ENCODE data around the gene EHBP1.

Gene EHBP1

GRCh38 chr2:62672601-62673000 is 32.9 kb upstream of the EHBP1 start:
- peak; percentile 11 to 69 for DNase-seq (ENCODE audit: low read depth in 1 of 2, low spot score in 1 of 2)
- no peak for TF ChIP-seq JUND (IDR thresholded peaks at IDR 0.05; ENCODE audit: low read depth)
- in situ Hi-C loops (cut with HindIII; ENCODE audit: low pct_unique_long_range_greater_than_20kb, low sequenced_read_pairs) = no loop called here

GRCh38 chr2:62675062-62675461 is 30.5 kb upstream of the EHBP1 start:
- no peak for DNase-seq (ENCODE audit: low read depth in 1 of 2, low spot score in 1 of 2)
- in situ Hi-C loops (cut with HindIII; ENCODE audit: low pct_unique_long_range_greater_than_20kb, low sequenced_read_pairs) = no loop called here
- TF ChIP-seq JUND (IDR thresholded peaks at IDR 0.05; ENCODE audit: low read depth) = no peak

- DNase-seq (ENCODE audit: low read depth in 1 of 2, low spot score in 1 of 2) = no peak
- TF ChIP-seq JUND (IDR thresholded peaks at IDR 0.05; ENCODE audit: low read depth) = no peak
- in situ Hi-C loops (cut with HindIII; ENCODE audit: low pct_unique_long_range_greater_than_20kb, low sequenced_read_pairs) = no loop called here
Measured at GRCh38 chr2:62685256-62685655, 20.3 kb upstream of the EHBP1 start.

GRCh38 chr2:62686012-62686685 is 19.4 kb upstream of the EHBP1 start:
- no peak for TF ChIP-seq JUND (IDR thresholded peaks at IDR 0.05; ENCODE audit: low read depth)
- in situ Hi-C loops (cut with HindIII; ENCODE audit: low pct_unique_long_range_greater_than_20kb, low sequenced_read_pairs) = no loop called here
- DNase-seq (ENCODE audit: low read depth in 1 of 2, low spot score in 1 of 2) = no peak

- no peak for TF ChIP-seq JUND (IDR thresholded peaks at IDR 0.05; ENCODE audit: low read depth)
- no peak for DNase-seq (ENCODE audit: low read depth in 1 of 2, low spot score in 1 of 2)
- in situ Hi-C loops (cut with HindIII; ENCODE audit: low pct_unique_long_range_greater_than_20kb, low sequenced_read_pairs) = no loop called here
Measured at GRCh38 chr2:62687636-62688035, 17.9 kb upstream of the EHBP1 start.

- DNase-seq (ENCODE audit: low read depth in 1 of 2, low spot score in 1 of 2) = no peak
- in situ Hi-C loops (cut with HindIII; ENCODE audit: low pct_unique_long_range_greater_than_20kb, low sequenced_read_pairs) = no loop called here
- no peak for TF ChIP-seq JUND (IDR thresholded peaks at IDR 0.05; ENCODE audit: low read depth)
Measured at GRCh38 chr2:62688771-62689170, 16.7 kb upstream of the EHBP1 start.

- in situ Hi-C loops (cut with HindIII; ENCODE audit: low pct_unique_long_range_greater_than_20kb, low sequenced_read_pairs) = no loop called here
Measured at GRCh38 chr2:62691186-62691585, 14.3 kb upstream of the EHBP1 start.

GRCh38 chr2:62692225-62692624 is 13.3 kb upstream of the EHBP1 start:
- no peak for DNase-seq (ENCODE audit: low read depth in 1 of 2, low spot score in 1 of 2)
- in situ Hi-C loops (cut with HindIII; ENCODE audit: low pct_unique_long_range_greater_than_20kb, low sequenced_read_pairs) = no loop called here
- no peak for TF ChIP-seq JUND (IDR thresholded peaks at IDR 0.05; ENCODE audit: low read depth)

More at GRCh38 chr2:62691186-62691585, 14.3 kb upstream of the EHBP1 start:
- TF ChIP-seq JUND (IDR thresholded peaks at IDR 0.05; ENCODE audit: low read depth) = no peak
- DNase-seq (ENCODE audit: low read depth in 1 of 2, low spot score in 1 of 2) = no peak

- no peak for DNase-seq (ENCODE audit: low read depth in 1 of 2, low spot score in 1 of 2)
- no peak for TF ChIP-seq JUND (IDR thresholded peaks at IDR 0.05; ENCODE audit: low read depth)
- in situ Hi-C loops (cut with HindIII; ENCODE audit: low pct_unique_long_range_greater_than_20kb, low sequenced_read_pairs) = no loop called here
Measured at GRCh38 chr2:62698653-62699052, 6.9 kb upstream of the EHBP1 start.

- in situ Hi-C loops (cut with HindIII; ENCODE audit: low pct_unique_long_range_greater_than_20kb, low sequenced_read_pairs) = no loop called here
- DNase-seq (ENCODE audit: low read depth in 1 of 2, low spot score in 1 of 2) = no peak
- TF ChIP-seq JUND (IDR thresholded peaks at IDR 0.05; ENCODE audit: low read depth) = no peak
Measured at GRCh38 chr2:62704654-62705006, 883 bp upstream of the EHBP1 start.

- no peak for TF ChIP-seq JUND (IDR thresholded peaks at IDR 0.05; ENCODE audit: low read depth)
- DNase-seq (ENCODE audit: low read depth in 1 of 2, low spot score in 1 of 2) = peak in 1 of 2 experiments; percentile 47
- in situ Hi-C loops (cut with HindIII; ENCODE audit: low pct_unique_long_range_greater_than_20kb, low sequenced_read_pairs) = no loop called here
Measured at GRCh38 chr2:62705859-62706720, 577 bp downstream of the EHBP1 start.

GRCh38 chr2:62706721-62707521 is 1.4 kb downstream of the EHBP1 start:
- DNase-seq (ENCODE audit: low read depth in 1 of 2, low spot score in 1 of 2) = no peak
- no peak for TF ChIP-seq JUND (IDR thresholded peaks at IDR 0.05; ENCODE audit: low read depth)
- in situ Hi-C loops (cut with HindIII; ENCODE audit: low pct_unique_long_range_greater_than_20kb, low sequenced_read_pairs) = no loop called here

GRCh38 chr2:62708751-62709150 is 3.2 kb downstream of the EHBP1 start:
- no peak for DNase-seq (ENCODE audit: low read depth in 1 of 2, low spot score in 1 of 2)
- TF ChIP-seq JUND (IDR thresholded peaks at IDR 0.05; ENCODE audit: low read depth) = no peak
- in situ Hi-C loops (cut with HindIII; ENCODE audit: low pct_unique_long_range_greater_than_20kb, low sequenced_read_pairs) = no loop called here

Measured in T47D (cell line).